CD4-positive, alpha-beta memory T cell (primary cell): Measurements from ENCODE around the gene DDX10. TPM values are rescaled to one million over a fixed set of nuclear protein-coding genes. Genes with fewer than 3 reads are reported as not detected.

ENCODE experiments used
- CTCF ChIA-PET: fragments of 350-600 bp; sonication (Branson Sonifier 250); formaldehyde crosslinking; loops from one replicate; lab custom pipeline; 2021; ENCODE audit warnings: inconsistent platforms; ENCODE audit not compliant: partially characterized antibody; lab: Charles Lee
- POLR2A ChIA-PET: fragments of 350-600 bp; sonication (Branson Sonifier 250); formaldehyde crosslinking; loops from one replicate; lab custom pipeline; 2021; ENCODE audit not compliant: partially characterized antibody; lab: Charles Lee
- DNase-seq, 5 donors: peaks; one replicate each; pipeline versions ENCODE4 v3.0.0 to v3.0.0-alpha.2; 2020 to 2022; ENCODE audit warnings: mixed read lengths in 1 of 5
- H3K27ac ChIP-seq: one replicate; pipeline ENCODE4 v1.7.0; 2013; ENCODE audit warnings: low read depth, low read length
- H3K27me3 ChIP-seq: 2 replicates; pipeline ENCODE4 v1.7.0; 2013; ENCODE audit warnings: mild to moderate bottlenecking, low read length, moderate library complexity; ENCODE audit not compliant: insufficient read depth
- H3K36me3 ChIP-seq: 2 replicates; pipeline ENCODE4 v1.7.0; 2013; ENCODE audit warnings: mild to moderate bottlenecking, low read length, moderate library complexity; ENCODE audit not compliant: insufficient read depth
- H3K4me1 ChIP-seq: 2 replicates; pipeline ENCODE4 v1.7.0; 2013; ENCODE audit warnings: mild to moderate bottlenecking, low read length, moderate library complexity; ENCODE audit not compliant: insufficient read depth
- H3K4me3 ChIP-seq, 2 donors: one replicate each; pipeline ENCODE4 v1.7.0; 2013; ENCODE audit warnings: low read length in 2 of 2, mild to moderate bottlenecking in 1 of 2
- H3K9me3 ChIP-seq, 2 donors: one replicate each; pipeline ENCODE4 v1.7.0; 2013; ENCODE audit warnings: low read length in 2 of 2, control low read depth in 1 of 2; ENCODE audit not compliant: control insufficient read depth in 1 of 2
- H3K27ac Mint-ChIP-seq, 7 donors: one replicate each; pipeline ENCODE4 v1.8.0; 2020 to 2021; ENCODE audit warnings: mixed read lengths in 7 of 7, mild to moderate bottlenecking in 6 of 7, inconsistent platforms in 3 of 7, moderate library complexity in 3 of 7
- H3K27me3 Mint-ChIP-seq, 2 donors: one replicate each; pipeline ENCODE4 v1.8.0; 2020 to 2021; ENCODE audit warnings: mixed read lengths in 2 of 2
- H3K36me3 Mint-ChIP-seq, 2 donors: one replicate each; pipeline ENCODE4 v1.8.0; 2020 to 2021; ENCODE audit warnings: mixed read lengths in 2 of 2, inconsistent platforms in 1 of 2, mild to moderate bottlenecking in 1 of 2
- H3K4me1 Mint-ChIP-seq, 4 donors: one replicate each; pipeline ENCODE4 v1.8.0; 2020 to 2021; ENCODE audit warnings: mixed read lengths in 4 of 4, mild to moderate bottlenecking in 1 of 4
- H3K4me3 Mint-ChIP-seq, 8 donors: one replicate each; pipeline ENCODE4 v1.8.0; 2020 to 2021; ENCODE audit warnings: mixed read lengths in 8 of 8, mild to moderate bottlenecking in 7 of 8, moderate library complexity in 6 of 8, inconsistent platforms in 3 of 8
- H3K9me3 Mint-ChIP-seq, 8 donors: one replicate each; pipeline ENCODE4 v1.8.0; 2020 to 2021; ENCODE audit warnings: mixed read lengths in 8 of 8, mild to moderate bottlenecking in 5 of 8, inconsistent platforms in 3 of 8, moderate library complexity in 1 of 8
- intact Hi-C: fragments of 100-400 bp; cut with micrococcal nuclease; formaldehyde crosslinking; loops from one replicate; pipeline ENCODE4 v1.15.1; 2023
- polyA plus RNA-seq, 2 donors: library from polyadenylated mRNA; unstranded; fragments of 300-500 nt; fragmentation: Illumina TruSeq; gene quantifications; one replicate each; pipeline ENCODE4 v1.2.3, GENCODE V29; 2021
- total RNA-seq, 2 experiments: library from RNA; stranded (reverse); gene quantifications; one replicate each; pipeline ENCODE4 v1.2.3, GENCODE V29; 2021

The DDX10 gene
- total and polyA plus RNA-seq, 4 experiments from 2014 or later, result 15.7 to 18.2 (median 16.7) TPM

DNA sequence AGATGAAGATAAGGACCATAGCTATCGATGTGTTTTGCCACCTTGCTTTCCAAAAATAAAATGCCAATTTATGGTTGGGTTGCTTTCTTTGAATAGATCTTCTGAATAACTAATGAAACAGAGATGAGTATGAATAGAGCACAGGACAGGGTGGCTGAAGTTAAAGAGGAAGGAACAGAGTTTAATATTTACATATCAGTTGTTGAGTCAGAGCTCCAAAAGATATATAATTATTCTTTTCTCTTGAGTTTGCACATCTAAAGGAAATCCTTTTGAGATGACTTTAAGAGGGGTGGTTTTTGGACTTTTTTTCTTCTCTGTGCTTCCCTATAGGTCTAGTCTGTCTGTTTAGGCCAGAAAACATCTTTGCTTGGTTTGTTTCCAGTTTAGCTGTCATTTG is 115.2 kb downstream of the DDX10 start:
- ChIA-PET POLR2A (no interaction called here), CTCF (no interaction called here)
- Histone ChIP-seq H3K36me3 (no peaks in the 10 kb centered on the region), H3K4me1 (no peaks in the 10 kb centered on the region), H3K4me3 (no peak overlapping the region), H3K27me3 (no peaks in the 10 kb centered on the region), H3K27ac (no peak overlapping the region), H3K9me3 (no peaks in the 10 kb centered on the region)
- DNase-seq, result no peak
- H3K9me3 Mint-ChIP-seq, result peaks cover 0 to 15% (median 10%) of the 10 kb centered on the region in 8 donors
- no peaks in the 10 kb centered on the region for H3K27me3 Mint-ChIP-seq
- H3K4me3 Mint-ChIP-seq, result no peak overlapping the region
- intact Hi-C loops, result no loop called here
- H3K4me1 Mint-ChIP-seq, result peaks cover 10 to 27% (median 18%) of the 10 kb centered on the region in 4 donors
- no peak overlapping the region for H3K27ac Mint-ChIP-seq
- peaks cover 3 to 30% of the 10 kb centered on the region in 2 donors for H3K36me3 Mint-ChIP-seq

DNA sequence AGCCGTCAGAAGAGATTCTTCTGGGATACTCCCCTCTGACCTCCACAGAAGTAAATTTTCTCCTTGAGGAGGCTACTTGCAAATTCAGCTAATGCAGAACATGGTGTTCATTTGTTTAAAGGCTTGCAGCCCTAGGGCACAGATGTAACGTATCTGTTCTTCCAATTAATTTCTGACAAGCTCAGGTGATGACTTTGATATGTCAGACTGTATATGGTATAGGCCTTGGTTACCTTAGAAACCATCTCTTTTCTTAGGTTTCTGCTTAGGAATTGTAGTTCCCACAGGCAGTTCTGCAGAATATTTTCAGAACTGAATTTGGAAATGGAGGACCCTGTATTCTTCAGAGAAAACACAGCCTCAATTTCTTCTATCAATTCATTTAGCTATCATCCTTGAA is 117.1 kb downstream of the DDX10 start:
- no peak overlapping the region for H3K27ac ChIP-seq
- H3K27ac Mint-ChIP-seq, result no peak overlapping the region
- peaks cover 3 to 21% of the 10 kb centered on the region in 2 donors for H3K36me3 Mint-ChIP-seq
- ChIA-PET POLR2A (no interaction called here), CTCF (no interaction called here)
- H3K4me3 ChIP-seq, result no peak overlapping the region
- intact Hi-C loops, result no loop called here
- H3K4me1 Mint-ChIP-seq, result peaks cover 19 to 41% (median 32%) of the 10 kb centered on the region in 4 donors
- H3K27me3 ChIP-seq, result no peaks in the 10 kb centered on the region
- no peaks in the 10 kb centered on the region for H3K36me3 ChIP-seq
- no peaks in the 10 kb centered on the region for H3K9me3 ChIP-seq
- H3K4me1 ChIP-seq, result no peaks in the 10 kb centered on the region
- H3K9me3 Mint-ChIP-seq, result peaks cover 0 to 13% (median 9%) of the 10 kb centered on the region in 8 donors
- DNase-seq, result no peak
- H3K4me3 Mint-ChIP-seq, result no peak overlapping the region
- H3K27me3 Mint-ChIP-seq, result no peaks in the 10 kb centered on the region

DNA sequence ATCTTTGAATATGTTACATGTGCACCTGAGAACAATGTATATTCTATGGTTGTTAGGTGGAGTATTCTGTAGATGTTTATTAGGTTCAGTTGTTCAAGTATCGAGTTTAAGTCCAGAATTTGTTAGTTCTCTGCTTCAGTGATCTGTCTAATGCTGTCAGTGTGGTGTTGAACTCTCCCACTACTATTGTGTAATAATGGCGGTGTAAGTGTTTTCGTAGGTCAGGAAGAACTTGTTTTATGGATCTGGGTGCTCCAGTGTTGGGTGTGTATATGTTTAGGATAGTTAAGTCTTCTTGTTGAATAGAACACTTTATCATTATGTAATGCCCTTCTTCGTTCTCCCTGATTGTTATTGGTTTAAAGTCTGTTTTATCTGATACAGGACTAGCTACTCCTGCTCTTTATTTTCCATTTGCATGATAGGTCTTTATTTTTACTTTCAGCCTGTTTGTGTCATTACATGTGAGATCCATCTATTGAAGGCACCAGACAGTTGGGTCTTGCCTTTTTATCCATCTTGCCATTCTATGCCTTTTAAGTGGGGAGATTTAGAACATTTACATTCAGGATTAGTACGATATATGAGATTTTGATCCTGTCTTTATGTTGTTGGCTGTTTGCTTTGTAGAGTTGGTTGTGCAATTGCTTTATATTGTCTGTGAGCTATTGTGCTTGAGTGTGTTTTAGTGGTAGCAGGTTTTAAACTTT is 121.6 kb downstream of the DDX10 start:
- no peaks in the 10 kb centered on the region for H3K9me3 ChIP-seq
- H3K4me3 Mint-ChIP-seq, result peak overlapping the region in 1 of 8 donors; percentile 0
- no peak overlapping the region for H3K27ac ChIP-seq
- ChIA-PET CTCF (interaction anchor here (1.1 kb wide), 1 partner anchor 14 kb away, joined by 4 read pairs; no protein-coding TSS in a partner anchor), POLR2A (no interaction called here)
- no peak overlapping the region for H3K27ac Mint-ChIP-seq
- H3K36me3 ChIP-seq, result no peaks in the 10 kb centered on the region
- peaks cover 0 to 7% (median 0%) of the 10 kb centered on the region in 8 donors for H3K9me3 Mint-ChIP-seq
- H3K27me3 ChIP-seq, result no peaks in the 10 kb centered on the region
- H3K4me3 ChIP-seq, result no peak overlapping the region
- no peak for DNase-seq
- H3K27me3 Mint-ChIP-seq, result no peaks in the 10 kb centered on the region
- H3K4me1 Mint-ChIP-seq, result peaks cover 32 to 62% (median 47%) of the 10 kb centered on the region in 4 donors
- H3K4me1 ChIP-seq, result no peaks in the 10 kb centered on the region
- H3K36me3 Mint-ChIP-seq, result peaks cover 4 to 14% of the 10 kb centered on the region in 2 donors
- intact Hi-C loops, result no loop called here

DNA sequence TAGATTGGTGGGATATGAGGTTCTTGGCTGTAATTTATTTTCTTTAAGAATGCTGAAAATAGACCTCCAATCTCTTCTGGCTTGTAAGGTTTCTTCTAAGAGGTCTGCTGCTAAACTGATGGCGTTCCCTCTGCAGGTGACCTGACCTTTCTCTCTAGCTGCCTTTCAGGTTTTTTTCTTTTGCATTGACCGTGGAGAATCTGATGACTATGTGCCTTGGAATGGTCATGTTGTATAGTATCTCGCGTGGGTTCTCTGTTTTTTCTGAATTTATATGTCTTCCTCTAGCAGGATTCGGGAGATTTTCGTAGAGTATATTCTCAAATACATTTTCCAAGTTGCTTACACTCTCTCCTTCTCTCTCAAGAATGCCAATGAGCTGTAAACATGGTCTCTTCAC is 122.2 kb downstream of the DDX10 start:
- no peaks in the 10 kb centered on the region for H3K27me3 ChIP-seq
- no peaks in the 10 kb centered on the region for H3K27me3 Mint-ChIP-seq
- intact Hi-C loops, result no loop called here
- ChIA-PET POLR2A (no interaction called here), CTCF (interaction anchor here (1.1 kb wide), 1 partner anchor 13 kb away, joined by 4 read pairs; no protein-coding TSS in a partner anchor)
- H3K4me3 ChIP-seq, result no peak overlapping the region
- no peak overlapping the region for H3K27ac ChIP-seq
- H3K27ac Mint-ChIP-seq, result no peak overlapping the region
- H3K9me3 ChIP-seq, result no peaks in the 10 kb centered on the region
- peaks cover 33 to 62% (median 47%) of the 10 kb centered on the region in 4 donors for H3K4me1 Mint-ChIP-seq
- DNase-seq, result no peak
- H3K9me3 Mint-ChIP-seq, result peaks cover 0 to 7% (median 0%) of the 10 kb centered on the region in 8 donors
- H3K36me3 ChIP-seq, result no peaks in the 10 kb centered on the region
- no peaks in the 10 kb centered on the region for H3K4me1 ChIP-seq
- H3K4me3 Mint-ChIP-seq, result no peak overlapping the region
- peaks cover 4 to 14% of the 10 kb centered on the region in 2 donors for H3K36me3 Mint-ChIP-seq

DNA sequence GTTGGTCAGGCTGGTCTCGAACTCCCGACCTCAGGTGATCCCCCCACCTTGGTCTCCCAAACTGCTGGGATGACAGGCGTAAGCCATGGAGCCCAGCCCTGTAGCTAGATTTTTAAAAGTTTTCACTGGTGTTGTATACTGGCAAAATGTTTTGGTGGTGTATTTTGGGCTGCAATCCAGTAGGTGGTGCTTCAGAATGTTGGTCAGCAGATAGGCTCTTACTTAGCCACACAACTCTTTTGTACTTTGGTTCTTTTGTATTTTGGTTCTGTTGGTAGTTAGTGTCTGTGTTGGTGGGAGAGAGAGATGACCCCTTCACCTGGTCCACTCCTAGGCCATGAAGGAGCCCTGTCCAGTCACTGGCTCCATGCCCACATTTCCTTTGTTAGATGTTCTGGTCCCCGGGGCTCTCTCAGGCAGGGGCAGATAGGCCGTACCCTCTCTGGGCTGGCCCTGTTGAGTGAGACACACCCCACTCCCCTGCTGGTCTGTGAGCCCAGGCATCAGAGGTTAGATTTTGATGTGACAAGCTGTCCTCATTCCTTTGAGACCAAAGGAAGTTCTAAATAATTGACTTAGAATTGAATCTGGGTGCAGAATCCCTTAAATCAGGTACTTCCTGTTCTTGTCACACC is 123.8 kb downstream of the DDX10 start:
- Histone ChIP-seq H3K36me3 (no peaks in the 10 kb centered on the region), H3K27ac (no peak overlapping the region), H3K27me3 (no peaks in the 10 kb centered on the region), H3K4me1 (no peaks in the 10 kb centered on the region), H3K9me3 (no peaks in the 10 kb centered on the region), H3K4me3 (no peak overlapping the region)
- Mint-ChIP-seq H3K27me3 (no peaks in the 10 kb centered on the region), H3K4me3 (no peak overlapping the region), H3K36me3 (peaks cover 4% of the 10 kb centered on the region in 2 donors), H3K27ac (peak overlapping the region in 1 of 7 donors; percentile 43), H3K4me1 (peaks cover 31 to 54% (median 42%) of the 10 kb centered on the region in 4 donors), H3K9me3 (peaks cover 0 to 4% (median 0%) of the 10 kb centered on the region in 8 donors)
- POLR2A ChIA-PET, result no interaction called here
- CTCF ChIA-PET, result no interaction called here
- DNase-seq, result no peak
- intact Hi-C loops, result no loop called here

DNA sequence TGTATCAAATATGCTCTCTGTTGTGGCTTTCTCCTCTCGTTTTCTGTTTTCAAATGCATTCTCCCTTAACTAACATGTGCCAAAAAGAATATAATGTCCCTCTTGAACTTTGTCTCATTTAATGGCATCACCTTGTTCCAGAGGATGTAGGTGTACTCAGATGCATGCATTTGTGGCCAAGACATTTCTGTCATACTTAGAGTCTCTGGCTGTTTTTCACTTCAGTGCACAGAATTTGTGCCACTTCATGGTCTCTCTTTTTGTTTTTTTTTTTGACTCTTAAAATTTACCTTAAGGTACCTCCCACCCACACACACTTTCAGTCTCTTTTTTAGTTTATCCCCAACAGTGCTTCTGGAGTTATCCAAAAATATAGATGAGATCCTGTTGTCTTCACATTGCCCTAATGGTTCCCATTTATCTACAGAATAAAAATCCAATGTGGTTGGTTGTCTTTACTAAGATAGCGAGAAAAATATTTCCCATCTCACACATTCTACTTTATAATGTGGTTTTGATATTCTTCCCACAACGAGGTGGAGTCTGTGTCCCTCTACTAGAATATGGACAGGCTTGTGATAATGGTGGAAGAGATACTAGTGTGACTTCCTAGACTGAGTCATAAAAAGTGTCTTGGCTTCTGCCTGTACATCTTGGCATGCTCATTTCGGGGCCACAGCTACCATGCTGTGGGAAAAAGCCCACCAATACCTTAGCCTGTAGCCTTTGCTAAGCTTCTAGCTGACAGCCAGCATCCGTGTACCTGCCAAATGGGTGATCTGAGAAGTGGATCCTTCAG is 125.8 kb downstream of the DDX10 start:
- CTCF ChIA-PET, result no interaction called here

DNA sequence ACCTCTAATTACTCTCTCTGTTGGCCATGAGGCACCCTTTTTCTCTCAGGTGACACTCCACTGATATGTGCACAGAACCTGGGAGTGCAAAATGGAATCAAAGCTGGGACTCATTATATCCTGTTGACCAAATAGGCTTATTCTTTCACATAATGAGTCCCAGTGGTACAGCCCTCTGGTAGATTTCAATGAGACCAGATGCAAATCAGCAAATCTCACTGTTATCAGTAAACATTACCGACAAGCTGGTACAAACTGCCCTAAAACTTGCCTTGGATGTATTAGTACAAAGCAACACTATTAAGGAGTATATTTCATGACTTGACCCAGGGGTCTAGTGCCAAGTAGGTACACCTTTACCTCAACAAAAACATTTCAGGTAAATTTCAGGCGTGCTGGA is 128.3 kb downstream of the DDX10 start:
- H3K36me3 Mint-ChIP-seq, result peaks cover 5 to 11% of the 10 kb centered on the region in 2 donors
- Histone ChIP-seq H3K4me1 (no peaks in the 10 kb centered on the region), H3K27me3 (no peaks in the 10 kb centered on the region), H3K4me3 (no peak overlapping the region), H3K36me3 (no peaks in the 10 kb centered on the region), H3K9me3 (no peaks in the 10 kb centered on the region), H3K27ac (no peak overlapping the region)
- DNase-seq, result no peak
- intact Hi-C loops, result no loop called here
- H3K4me1 Mint-ChIP-seq, result peaks cover 18 to 25% (median 22%) of the 10 kb centered on the region in 4 donors
- H3K9me3 Mint-ChIP-seq, result no peaks in the 10 kb centered on the region
- POLR2A ChIA-PET, result no interaction called here
- no peak overlapping the region for H3K27ac Mint-ChIP-seq
- no peak overlapping the region for H3K4me3 Mint-ChIP-seq
- CTCF ChIA-PET, result no interaction called here
- no peaks in the 10 kb centered on the region for H3K27me3 Mint-ChIP-seq

More for the DNA sequence above, 125.8 kb downstream of the DDX10 start:
- H3K27me3 Mint-ChIP-seq, result no peaks in the 10 kb centered on the region
- POLR2A ChIA-PET, result no interaction called here
- no peaks in the 10 kb centered on the region for H3K27me3 ChIP-seq
- no peaks in the 10 kb centered on the region for H3K4me1 ChIP-seq
- H3K4me1 Mint-ChIP-seq, result peaks cover 22 to 37% (median 28%) of the 10 kb centered on the region in 4 donors
- H3K27ac ChIP-seq, result no peak overlapping the region
- H3K36me3 ChIP-seq, result no peaks in the 10 kb centered on the region
- peaks cover 4% of the 10 kb centered on the region in 2 donors for H3K36me3 Mint-ChIP-seq
- H3K4me3 ChIP-seq, result no peak overlapping the region
- no peaks in the 10 kb centered on the region for H3K9me3 Mint-ChIP-seq
- no peak overlapping the region for H3K4me3 Mint-ChIP-seq
- DNase-seq, result no peak
- H3K27ac Mint-ChIP-seq, result peak overlapping the region in 1 of 7 donors; percentile 11
- intact Hi-C loops, result no loop called here
- no peaks in the 10 kb centered on the region for H3K9me3 ChIP-seq
